Osteoblast (primary cell): ENCODE measurements around the gene ST8SIA3. TPM values are rescaled to one million over a fixed set of nuclear protein-coding genes. Genes with fewer than 3 reads are reported as not detected.

Experiments
- DNase-seq: peaks from one replicate; pipeline ENCODE4 v3.0.0; 2011; ENCODE audit warnings: low spot score, mixed read lengths; ENCODE audit not compliant: insufficient read length; ENCODE audit errors: missing footprints
- H2AFZ ChIP-seq: 2 replicates; pipeline ENCODE4 v1.6.0; 2011; ENCODE audit warnings: mild to moderate bottlenecking, low read length
- H3K27ac ChIP-seq: 2 replicates; pipeline ENCODE4 v1.5.1; 2011; ENCODE audit warnings: mild to moderate bottlenecking, low read depth, low read length, moderate library complexity
- H3K27me3 ChIP-seq: 2 replicates; pipeline ENCODE4 v1.6.0; 2012; ENCODE audit warnings: mild to moderate bottlenecking, control low read depth, inconsistent platforms, low read length, moderate library complexity; ENCODE audit not compliant: insufficient read depth
- H3K36me3 ChIP-seq: 2 replicates; pipeline ENCODE4 v1.5.1; 2011; ENCODE audit warnings: mild to moderate bottlenecking, low read length, control low read depth, moderate library complexity; ENCODE audit not compliant: insufficient read depth
- H3K4me1 ChIP-seq: 2 replicates; pipeline ENCODE4 v1.5.1; 2011; ENCODE audit warnings: mild to moderate bottlenecking, low read length, control low read depth, moderate library complexity; ENCODE audit not compliant: insufficient read depth
- H3K4me2 ChIP-seq: 2 replicates; pipeline ENCODE4 v1.6.0; 2011; ENCODE audit warnings: mild to moderate bottlenecking, low read length; ENCODE audit not compliant: insufficient read depth
- H3K4me3 ChIP-seq: fragments of 200-600 bp; sonication (generic); 3 replicates; pipeline ENCODE4 v1.5.1; 2012; ENCODE audit warnings: mild to moderate bottlenecking, low read length, inconsistent platforms; ENCODE audit not compliant: insufficient read depth
- H3K79me2 ChIP-seq: 2 replicates; pipeline ENCODE4 v1.6.0; 2012; ENCODE audit warnings: mild to moderate bottlenecking, low read length, control low read depth, inconsistent platforms; ENCODE audit not compliant: insufficient read depth
- H3K9me3 ChIP-seq: 2 replicates; pipeline ENCODE4 v1.5.1; 2011; ENCODE audit warnings: low read depth, low read length, control low read depth
- H4K20me1 ChIP-seq: 2 replicates; pipeline ENCODE4 v1.6.0; 2012; ENCODE audit warnings: mild to moderate bottlenecking, low read length, control low read depth; ENCODE audit not compliant: insufficient read depth
- total RNA-seq: library from RNA; depleted of rRNA; stranded (reverse); fragments of >200 nt; gene quantifications from 2 replicates; pipeline ENCODE4 v1.2.3, GENCODE V29; 2012
- TF ChIP-seq, protein P1 (sequence below): IDR thresholded peaks from 2 replicates; pipeline ENCODE4 v1.5.1; 2011; ENCODE audit warnings: mild to moderate bottlenecking, low read depth, low read length, moderate library complexity; ENCODE audit errors: extremely low read depth

The ST8SIA3 gene
- total RNA-seq, 1 donor: not detected

DNA sequence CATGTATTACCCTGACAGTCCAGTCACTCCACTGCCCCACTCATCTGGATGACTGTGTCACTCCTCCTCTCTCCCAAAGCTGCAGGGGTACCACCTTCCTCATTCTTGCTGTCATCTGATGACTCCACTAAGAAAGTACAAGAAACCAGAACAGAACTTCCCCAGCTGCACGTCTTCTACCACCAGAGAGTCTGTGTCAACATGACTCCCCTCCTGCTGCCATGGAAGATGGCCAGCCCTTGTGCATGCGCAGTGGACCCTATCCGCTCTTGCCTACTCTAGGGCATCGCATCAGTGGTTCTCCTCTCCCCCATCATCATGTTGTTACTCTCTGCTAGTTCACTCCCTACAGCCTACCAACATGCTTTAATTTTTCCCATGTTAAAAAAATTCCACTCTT lies 14.5 kb upstream of the ST8SIA3 start:
- H3K9me3 ChIP-seq: no peaks in the 10 kb centered on the region
- no peaks in the 10 kb centered on the region for H3K4me1 ChIP-seq
- DNase-seq: no peak
- no peak overlapping the region for H3K4me2 ChIP-seq
- no peak overlapping the region for H2AFZ ChIP-seq
- no peaks in the 10 kb centered on the region for H3K79me2 ChIP-seq
- no peaks in the 10 kb centered on the region for H4K20me1 ChIP-seq
- H3K36me3 ChIP-seq: no peaks in the 10 kb centered on the region
- no peak overlapping the region for H3K27ac ChIP-seq
- no peaks in the 10 kb centered on the region for H3K27me3 ChIP-seq
- H3K4me3 ChIP-seq: no peak overlapping the region
- TF ChIP-seq, protein P1, sequence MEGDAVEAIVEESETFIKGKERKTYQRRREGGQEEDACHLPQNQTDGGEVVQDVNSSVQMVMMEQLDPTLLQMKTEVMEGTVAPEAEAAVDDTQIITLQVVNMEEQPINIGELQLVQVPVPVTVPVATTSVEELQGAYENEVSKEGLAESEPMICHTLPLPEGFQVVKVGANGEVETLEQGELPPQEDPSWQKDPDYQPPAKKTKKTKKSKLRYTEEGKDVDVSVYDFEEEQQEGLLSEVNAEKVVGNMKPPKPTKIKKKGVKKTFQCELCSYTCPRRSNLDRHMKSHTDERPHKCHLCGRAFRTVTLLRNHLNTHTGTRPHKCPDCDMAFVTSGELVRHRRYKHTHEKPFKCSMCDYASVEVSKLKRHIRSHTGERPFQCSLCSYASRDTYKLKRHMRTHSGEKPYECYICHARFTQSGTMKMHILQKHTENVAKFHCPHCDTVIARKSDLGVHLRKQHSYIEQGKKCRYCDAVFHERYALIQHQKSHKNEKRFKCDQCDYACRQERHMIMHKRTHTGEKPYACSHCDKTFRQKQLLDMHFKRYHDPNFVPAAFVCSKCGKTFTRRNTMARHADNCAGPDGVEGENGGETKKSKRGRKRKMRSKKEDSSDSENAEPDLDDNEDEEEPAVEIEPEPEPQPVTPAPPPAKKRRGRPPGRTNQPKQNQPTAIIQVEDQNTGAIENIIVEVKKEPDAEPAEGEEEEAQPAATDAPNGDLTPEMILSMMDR: no peak

DNA sequence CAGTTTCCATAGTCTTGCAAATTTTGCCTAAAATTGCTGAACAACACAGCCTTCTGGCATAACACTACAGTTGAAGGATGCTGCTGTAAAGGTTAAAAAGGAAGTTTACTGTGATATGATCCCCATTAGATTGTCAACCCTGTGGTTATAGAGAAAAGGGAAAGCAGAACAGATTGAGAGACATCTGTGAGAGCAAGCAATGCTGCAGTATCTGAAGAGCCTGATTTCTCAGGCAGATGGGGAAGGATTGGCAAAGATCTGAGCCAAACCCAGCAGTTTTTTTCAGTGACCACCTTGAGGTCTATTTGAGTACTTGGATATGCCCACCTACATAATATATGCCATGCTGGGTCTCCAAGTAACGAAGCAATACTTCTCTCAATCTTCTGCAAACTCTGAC lies 8.5 kb upstream of the ST8SIA3 start:
- H3K4me2 ChIP-seq: no peak overlapping the region
- DNase-seq: no peak
- no peak overlapping the region for H3K27ac ChIP-seq
- no peaks in the 10 kb centered on the region for H3K4me1 ChIP-seq
- TF ChIP-seq, protein P1: no peak
- no peak overlapping the region for H3K4me3 ChIP-seq
- no peaks in the 10 kb centered on the region for H3K79me2 ChIP-seq
- no peaks in the 10 kb centered on the region for H3K27me3 ChIP-seq
- H3K9me3 ChIP-seq: no peaks in the 10 kb centered on the region
- no peak overlapping the region for H2AFZ ChIP-seq
- H3K36me3 ChIP-seq: no peaks in the 10 kb centered on the region
- H4K20me1 ChIP-seq: no peaks in the 10 kb centered on the region

DNA sequence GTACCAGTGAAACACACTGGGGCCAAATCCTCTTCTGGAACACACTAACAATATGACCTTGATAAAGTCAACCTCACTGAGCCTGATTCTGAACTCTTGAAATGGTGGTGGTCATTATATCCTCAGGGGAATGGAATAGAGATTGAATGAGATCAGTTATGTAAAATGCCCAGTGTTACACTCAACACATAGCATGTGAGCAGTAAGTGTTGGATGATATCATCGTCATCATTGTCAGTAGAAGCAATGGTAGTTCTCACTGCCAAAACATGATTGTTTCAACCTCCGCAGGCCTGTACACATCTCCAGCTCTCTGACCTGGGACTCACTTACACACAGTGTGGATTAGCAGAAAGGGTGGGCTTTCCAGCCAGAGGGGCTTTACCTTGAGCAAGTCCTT lies 5.5 kb upstream of the ST8SIA3 start:
- no peak overlapping the region for H2AFZ ChIP-seq
- no peaks in the 10 kb centered on the region for H3K4me1 ChIP-seq
- H3K4me3 ChIP-seq: no peak overlapping the region
- no peaks in the 10 kb centered on the region for H3K36me3 ChIP-seq
- H3K79me2 ChIP-seq: no peaks in the 10 kb centered on the region
- H3K27ac ChIP-seq: no peak overlapping the region
- TF ChIP-seq, protein P1: no peak
- DNase-seq: no peak
- H4K20me1 ChIP-seq: no peaks in the 10 kb centered on the region
- H3K9me3 ChIP-seq: no peaks in the 10 kb centered on the region
- no peak overlapping the region for H3K4me2 ChIP-seq
- H3K27me3 ChIP-seq: peaks cover 4% of the 10 kb centered on the region

DNA sequence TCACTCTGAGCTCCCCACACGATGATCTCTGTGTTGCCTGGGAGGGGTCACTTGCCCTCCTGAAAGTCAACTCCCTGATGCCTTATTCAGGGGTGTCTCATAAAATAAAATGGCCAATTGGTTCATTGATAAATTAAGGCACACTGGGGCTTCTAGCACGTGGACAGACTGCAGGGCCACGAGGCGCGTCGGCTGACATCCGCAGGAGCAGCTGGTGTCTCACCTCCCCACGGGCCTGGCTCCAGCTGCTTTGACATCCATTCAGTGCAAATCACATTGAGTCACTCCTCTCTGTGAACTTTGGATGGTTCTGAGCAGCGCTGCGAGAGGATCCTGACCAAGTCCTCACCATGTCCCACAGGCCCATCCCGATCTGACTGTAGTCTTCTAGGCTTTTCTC lies 4.6 kb upstream of the ST8SIA3 start:
- no peaks in the 10 kb centered on the region for H4K20me1 ChIP-seq
- H3K4me2 ChIP-seq: no peak overlapping the region
- H3K27ac ChIP-seq: no peak overlapping the region
- TF ChIP-seq, protein P1: no peak
- no peaks in the 10 kb centered on the region for H3K79me2 ChIP-seq
- H3K36me3 ChIP-seq: no peaks in the 10 kb centered on the region
- H3K9me3 ChIP-seq: no peaks in the 10 kb centered on the region
- peaks cover 6% of the 10 kb centered on the region for H3K27me3 ChIP-seq
- no peak for DNase-seq
- H3K4me3 ChIP-seq: no peak overlapping the region
- no peak overlapping the region for H2AFZ ChIP-seq
- H3K4me1 ChIP-seq: no peaks in the 10 kb centered on the region
